Measurements from ENCODE around the gene PHLDB1. TPM values are rescaled to one million over a fixed set of nuclear protein-coding genes. Genes with fewer than 3 reads are reported as not detected.

Gene PHLDB1
- total RNA-seq, 1 donor from 2014 or later: 35.7 TPM

DNA sequence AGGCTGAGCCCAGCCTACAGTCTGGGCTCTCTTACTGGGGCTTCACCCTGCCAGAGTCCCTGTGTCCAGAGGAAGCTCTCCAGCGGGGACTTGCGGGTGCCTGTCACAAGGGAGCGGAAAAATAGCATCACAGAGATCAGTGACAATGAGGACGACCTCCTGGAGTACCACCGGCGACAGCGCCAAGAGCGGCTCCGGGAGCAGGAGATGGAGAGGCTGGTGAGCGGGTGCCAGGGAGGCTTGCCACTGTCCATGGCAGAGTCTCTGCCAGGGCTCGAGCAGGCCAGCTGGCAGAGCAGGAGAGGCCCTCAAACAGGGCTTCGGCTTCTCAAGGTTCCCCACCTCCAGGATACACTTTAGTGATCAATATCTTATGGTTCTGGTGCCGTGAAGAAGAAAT lies 21.0 kb downstream of the PHLDB1 start:
- no peak for DNase-seq (ENCODE audit: low spot score)
- H3K4me3 ChIP-seq: no peak overlapping the region
- H3K27me3 Mint-ChIP-seq (ENCODE audit: insufficient read depth, low read depth): peaks cover 7% of the 10 kb centered on the region
- peaks cover 10% of the 10 kb centered on the region for H3K4me1 Mint-ChIP-seq
- peaks cover 9% of the 10 kb centered on the region for H3K79me2 ChIP-seq (ENCODE audit: low read depth)
- H3K36me3 Mint-ChIP-seq: peaks cover 25% of the 10 kb centered on the region
- H3K36me3 ChIP-seq: no peaks in the 10 kb centered on the region
- no peak overlapping the region for H3K4me2 ChIP-seq
- H3K9ac ChIP-seq: no peak overlapping the region
- H2AFZ ChIP-seq (replicated peaks): no peak overlapping the region
- H3K27me3 ChIP-seq: no peaks in the 10 kb centered on the region
- H3K9me3 ChIP-seq (ENCODE audit: low read depth): no peaks in the 10 kb centered on the region
- no peaks in the 10 kb centered on the region for H3K4me1 ChIP-seq
- H3K4me3 Mint-ChIP-seq: no peak overlapping the region
- no peaks in the 10 kb centered on the region for H3K9me3 Mint-ChIP-seq
- peaks cover 10% of the 10 kb centered on the region for H4K20me1 ChIP-seq (ENCODE audit: low read depth)
- H3K27ac ChIP-seq: no peak overlapping the region
- H3F3A ChIP-seq (ENCODE audit: low read depth): peaks cover 5% of the 10 kb centered on the region
- no peak overlapping the region for H3K27ac Mint-ChIP-seq
- TF ChIP-seq, protein P1, sequence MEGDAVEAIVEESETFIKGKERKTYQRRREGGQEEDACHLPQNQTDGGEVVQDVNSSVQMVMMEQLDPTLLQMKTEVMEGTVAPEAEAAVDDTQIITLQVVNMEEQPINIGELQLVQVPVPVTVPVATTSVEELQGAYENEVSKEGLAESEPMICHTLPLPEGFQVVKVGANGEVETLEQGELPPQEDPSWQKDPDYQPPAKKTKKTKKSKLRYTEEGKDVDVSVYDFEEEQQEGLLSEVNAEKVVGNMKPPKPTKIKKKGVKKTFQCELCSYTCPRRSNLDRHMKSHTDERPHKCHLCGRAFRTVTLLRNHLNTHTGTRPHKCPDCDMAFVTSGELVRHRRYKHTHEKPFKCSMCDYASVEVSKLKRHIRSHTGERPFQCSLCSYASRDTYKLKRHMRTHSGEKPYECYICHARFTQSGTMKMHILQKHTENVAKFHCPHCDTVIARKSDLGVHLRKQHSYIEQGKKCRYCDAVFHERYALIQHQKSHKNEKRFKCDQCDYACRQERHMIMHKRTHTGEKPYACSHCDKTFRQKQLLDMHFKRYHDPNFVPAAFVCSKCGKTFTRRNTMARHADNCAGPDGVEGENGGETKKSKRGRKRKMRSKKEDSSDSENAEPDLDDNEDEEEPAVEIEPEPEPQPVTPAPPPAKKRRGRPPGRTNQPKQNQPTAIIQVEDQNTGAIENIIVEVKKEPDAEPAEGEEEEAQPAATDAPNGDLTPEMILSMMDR (IDR thresholded peaks at IDR 0.05): no peak

DNA sequence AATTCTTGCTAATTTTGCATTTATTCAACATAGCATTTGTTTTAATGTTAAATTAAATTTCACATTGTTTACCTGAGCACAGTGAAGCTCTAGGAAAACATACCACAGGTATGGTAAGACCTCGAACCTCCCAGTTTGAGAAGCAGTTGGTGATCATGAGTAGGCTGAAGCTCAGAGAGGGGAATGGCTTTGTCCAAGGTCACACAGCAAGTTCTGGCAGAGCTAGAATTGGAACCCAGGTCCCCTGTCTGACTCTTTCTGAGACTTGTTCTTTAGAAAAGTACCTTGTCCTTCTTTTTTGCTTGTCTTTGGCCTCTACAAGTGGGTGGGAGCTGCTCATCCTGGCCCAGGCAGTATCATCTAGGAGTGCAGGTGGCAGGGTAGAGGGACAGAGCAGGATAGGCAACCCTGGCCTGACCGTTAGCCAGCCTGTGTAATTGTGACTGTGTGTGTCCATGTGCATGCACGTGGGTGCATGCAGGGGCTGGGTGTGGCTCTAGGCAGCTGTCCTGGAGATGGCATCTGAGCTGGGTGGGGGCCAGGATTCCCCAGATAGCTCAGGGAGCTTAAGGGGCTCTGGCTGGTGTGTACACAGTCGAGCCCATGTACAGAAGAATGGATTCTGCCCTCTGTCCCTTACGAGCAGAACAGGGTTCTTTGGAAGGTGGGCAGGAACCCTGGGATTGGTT lies 21.6 kb downstream of the PHLDB1 start:
- Histone ChIP-seq H3K9ac (no peak overlapping the region), H3K27ac (no peak overlapping the region), H3K79me2 (ENCODE audit: low read depth) (peaks cover 3% of the 10 kb centered on the region), H3K27me3 (no peaks in the 10 kb centered on the region), H2AFZ (replicated peaks) (no peak overlapping the region), H3K36me3 (no peaks in the 10 kb centered on the region), H3K4me3 (no peak overlapping the region), H4K20me1 (ENCODE audit: low read depth) (peaks cover 9% of the 10 kb centered on the region), H3K4me2 (no peak overlapping the region), H3F3A (ENCODE audit: low read depth) (peaks cover 9% of the 10 kb centered on the region), H3K4me1 (peaks cover under 1% of the 10 kb centered on the region), H3K9me3 (ENCODE audit: low read depth) (no peaks in the 10 kb centered on the region)
- Mint-ChIP-seq H3K4me3 (no peak overlapping the region), H3K9me3 (no peaks in the 10 kb centered on the region), H3K4me1 (peaks cover 11% of the 10 kb centered on the region), H3K36me3 (peaks cover 23% of the 10 kb centered on the region), H3K27ac (no peak overlapping the region), H3K27me3 (ENCODE audit: insufficient read depth, low read depth) (peaks cover 7% of the 10 kb centered on the region)
- TF ChIP-seq EZH2phosphoT487 (IDR thresholded peaks at IDR 0.05): no peak
- TF ChIP-seq EZH2 (IDR thresholded peaks at IDR 0.05): no peak
- TF ChIP-seq, protein P1 (IDR thresholded peaks at IDR 0.05): no peak
- DNase-seq (ENCODE audit: low spot score): no peak

DNA sequence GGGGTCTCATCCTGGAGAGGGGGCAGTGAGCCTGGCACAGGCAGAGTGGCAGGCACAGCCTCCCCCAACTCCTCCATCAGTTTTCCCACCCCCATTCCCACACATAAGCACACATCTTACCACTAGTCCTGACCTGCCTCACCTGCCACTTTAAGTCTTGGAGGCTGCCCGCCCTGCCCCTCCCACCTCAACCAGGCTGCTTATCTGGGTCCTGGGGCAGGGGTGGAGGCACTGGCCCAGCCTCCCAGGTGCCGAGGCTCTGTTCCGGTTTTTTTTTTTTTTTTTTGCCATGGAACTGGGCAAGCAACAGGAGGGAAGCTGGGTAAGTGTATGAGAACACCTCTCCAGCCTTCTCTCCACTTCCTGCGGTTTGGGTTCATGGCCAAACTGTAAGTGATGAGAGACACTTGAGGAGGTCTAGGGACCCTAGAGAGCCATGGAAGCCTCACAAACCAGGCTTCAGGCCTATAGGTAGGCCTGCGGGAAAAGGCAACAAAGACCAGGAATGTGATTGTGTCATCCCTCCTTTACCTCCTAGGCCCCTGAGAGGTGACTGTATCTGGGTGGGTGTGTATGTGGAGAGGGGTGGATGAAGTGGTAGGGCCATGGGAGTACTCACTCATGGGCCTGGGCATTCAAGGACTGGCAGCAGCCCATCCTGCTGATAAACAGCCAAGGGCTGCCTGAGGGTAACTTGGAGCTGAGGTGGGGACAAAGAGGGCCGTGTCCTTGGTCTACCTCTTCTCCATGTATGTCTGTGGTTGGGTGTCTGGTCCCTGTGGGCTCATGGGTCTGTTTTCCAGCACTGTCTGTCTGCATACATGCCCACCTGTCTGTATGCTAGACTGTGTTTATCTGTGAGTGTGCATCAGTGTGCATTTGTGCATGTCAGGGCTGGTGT lies 22.6 kb downstream of the PHLDB1 start:
- H3K79me2 ChIP-seq (ENCODE audit: low read depth): no peaks in the 10 kb centered on the region
- Mint-ChIP-seq H3K27me3 (ENCODE audit: insufficient read depth, low read depth) (peaks cover 7% of the 10 kb centered on the region), H3K4me3 (no peak overlapping the region), H3K27ac (peak overlapping the region; percentile 10), H3K9me3 (no peaks in the 10 kb centered on the region), H3K36me3 (peaks cover 23% of the 10 kb centered on the region), H3K4me1 (peaks cover 15% of the 10 kb centered on the region)
- peaks cover 19% of the 10 kb centered on the region for H3F3A ChIP-seq (ENCODE audit: low read depth)
- TF ChIP-seq, protein P1 (IDR thresholded peaks at IDR 0.05): no peak
- TF ChIP-seq EZH2phosphoT487 (IDR thresholded peaks at IDR 0.05) (no peak), EZH2 (IDR thresholded peaks at IDR 0.05) (no peak)
- DNase-seq (ENCODE audit: low spot score): no peak
- no peak overlapping the region for H3K9ac ChIP-seq
- H3K4me3 ChIP-seq: no peak overlapping the region
- H3K36me3 ChIP-seq: no peaks in the 10 kb centered on the region
- H3K4me2 ChIP-seq: no peak overlapping the region
- no peak overlapping the region for H2AFZ ChIP-seq (replicated peaks)
- H3K9me3 ChIP-seq (ENCODE audit: low read depth): no peaks in the 10 kb centered on the region
- no peaks in the 10 kb centered on the region for H3K27me3 ChIP-seq
- H3K27ac ChIP-seq: no peak overlapping the region
- H4K20me1 ChIP-seq (ENCODE audit: low read depth): peaks cover 11% of the 10 kb centered on the region
- H3K4me1 ChIP-seq: peaks cover 10% of the 10 kb centered on the region

Data from neural progenitor cell (in vitro differentiated cells).